GM12878 (cell line): Measurements from ENCODE around the gene GRIK3. TPM values are rescaled to one million over a fixed set of nuclear protein-coding genes. Genes with fewer than 3 reads are reported as not detected.

ENCODE experiments used
- ATAC-seq: fragments of 200-7000 bp; cut with Tn5 transposase; 3 replicates; pipeline ENCODE4 v1.9.1; 2020; ENCODE audit warnings: mild to moderate bottlenecking, moderate library complexity
- BruUV-seq: library from RNA; stranded (reverse); fragments of 400-500 nt; replicated peaks from 2 replicates; lab custom pipeline; 2021; lab: Mats Ljungman, UMichigan
- CTCF ChIA-PET: fragments of 300-600 bp; sonication (Branson Sonifier 250); formaldehyde crosslinking; extraction: SDS; loops from one replicate; lab custom pipeline; 2021; ENCODE audit warnings: inconsistent platforms; lab: Yijun Ruan, JAX
- POLR2A ChIA-PET: fragments of 350-600 bp; formaldehyde crosslinking; extraction: SDS; loops from one replicate; lab custom pipeline; 2021; ENCODE audit warnings: inconsistent platforms; lab: Charles Lee
- RAD21 ChIA-PET: fragments of 300-600 bp; sonication (Branson Sonifier 250); formaldehyde crosslinking; loops from one replicate; lab custom pipeline; 2023; ENCODE audit warnings: antibody characterized with exemption; ENCODE audit not compliant: unreplicated experiment; lab: Charles Lee
- SMC1A ChIA-PET: fragments of 300-600 bp; sonication (Branson Sonifier 250); formaldehyde crosslinking; loops from one replicate; lab custom pipeline; 2023; ENCODE audit not compliant: unreplicated experiment, uncharacterized antibody; lab: Charles Lee
- DNase-seq: peaks from one replicate; pipeline ENCODE4 v3.0.0-alpha.2; 2011; ENCODE audit warnings: low read depth, low spot score
- FAIRE-seq: peaks from 3 replicates; lab custom pipeline; 2011; peaks lifted over from hg19 to GRCh38; lab: Jason Lieb, UNC
- H2AFZ ChIP-seq: 2 replicates; pipeline ENCODE4 v1.6.0; 2011; ENCODE audit warnings: low read depth, low read length, control low read depth; ENCODE audit not compliant: control insufficient read depth
- H3K27ac ChIP-seq: 2 replicates; pipeline ENCODE4 v1.5.1; 2011; ENCODE audit warnings: control low read depth; ENCODE audit not compliant: control insufficient read depth, insufficient read depth
- H3K27me3 ChIP-seq, 2 experiments: replicated peaks in 1 of 2; 2 replicates each; pipeline versions ENCODE4 v1.6.0 to v1.6.1; 2011; ENCODE audit warnings: low read length in 1 of 2; ENCODE audit not compliant: control insufficient read depth in 2 of 2, insufficient read depth in 2 of 2
- H3K36me3 ChIP-seq, 2 experiments: 2 replicates each; pipeline ENCODE4 v1.5.1; 2011; ENCODE audit warnings: low read length in 1 of 2; ENCODE audit not compliant: control insufficient read depth in 2 of 2, insufficient read depth in 2 of 2
- H3K4me1 ChIP-seq: 2 replicates; pipeline ENCODE4 v1.6.1; 2011; ENCODE audit warnings: mild to moderate bottlenecking, low read length, moderate library complexity, mixed read lengths; ENCODE audit not compliant: control insufficient read depth, insufficient read depth
- H3K4me2 ChIP-seq: 2 replicates; pipeline ENCODE4 v1.6.0; 2011; ENCODE audit warnings: control low read depth; ENCODE audit not compliant: control insufficient read depth, insufficient read depth
- H3K4me3 ChIP-seq: fragments of 200-600 bp; sonication (generic); 2 replicates; pipeline ENCODE4 v1.5.1; 2016
- H3K79me2 ChIP-seq: 2 replicates; pipeline ENCODE4 v1.6.0; 2011; ENCODE audit warnings: low read length; ENCODE audit not compliant: control insufficient read depth, insufficient read depth
- H3K9ac ChIP-seq: 2 replicates; pipeline ENCODE4 v1.8.0; 2011; ENCODE audit warnings: low read length, control low read depth, mixed read lengths; ENCODE audit not compliant: control insufficient read depth, insufficient read depth
- H3K9me3 ChIP-seq: replicated peaks from 3 replicates; pipeline ENCODE4 v1.5.1; 2011; ENCODE audit warnings: mild to moderate bottlenecking, low read length; ENCODE audit not compliant: control insufficient read depth, insufficient read depth
- H4K20me1 ChIP-seq: 2 replicates; pipeline ENCODE4 v1.6.0; 2011; ENCODE audit not compliant: control insufficient read depth, insufficient read depth
- BCLAF1 ChIP-seq: fragments of 450-650 bp; IDR thresholded peaks from 2 replicates; pipeline ENCODE4 v1.6.1; 2017; ENCODE audit warnings: antibody characterized with exemption, mild to moderate bottlenecking, moderate library complexity
- BRCA1 ChIP-seq: IDR thresholded peaks from 2 replicates; pipeline ENCODE4 v1.6.1; 2011; ENCODE audit warnings: low read depth, low read length, improper control_type of control experiment
- IKZF2 ChIP-seq, 2 experiments: fragments of 450-650 bp; IDR thresholded peaks; 2 replicates each; pipeline ENCODE4 v1.6.1; 2017; ENCODE audit warnings: mild to moderate bottlenecking in 2 of 2, moderate library complexity in 2 of 2
- JUNB ChIP-seq: IDR thresholded peaks from 2 replicates; pipeline ENCODE4 v1.6.1; 2016; ENCODE audit warnings: antibody characterized with exemption, mild to moderate bottlenecking
- KAT2A ChIP-seq: conservative IDR thresholded peaks from 2 replicates; pipeline ENCODE4 v1.6.1; 2011; ENCODE audit warnings: low read depth, low read length; ENCODE audit not compliant: control insufficient read depth
- PKNOX1 ChIP-seq: fragments of 450-650 bp; IDR thresholded peaks from 2 replicates; pipeline ENCODE4 v1.6.1; 2016; ENCODE audit warnings: mild to moderate bottlenecking
- RB1 ChIP-seq: fragments of 450-650 bp; formaldehyde crosslinking; IDR thresholded peaks from 2 replicates; pipeline ENCODE4 v1.6.1; 2017; ENCODE audit warnings: mild to moderate bottlenecking, borderline replicate concordance
- SMAD1 ChIP-seq: fragments of 450-650 bp; IDR thresholded peaks from 2 replicates; pipeline ENCODE4 v1.6.1; 2018; ENCODE audit warnings: mild to moderate bottlenecking, low read depth; ENCODE audit not compliant: partially characterized antibody
- ZBED1 ChIP-seq: IDR thresholded peaks from 2 replicates; pipeline ENCODE4 v1.6.1; 2016; ENCODE audit warnings: borderline replicate concordance
- ZNF687 ChIP-seq: fragments of 450-650 bp; IDR thresholded peaks from 2 replicates; pipeline ENCODE4 v1.6.1; 2017; ENCODE audit warnings: mild to moderate bottlenecking, moderate library complexity
- WGBS: methylation state at CpG from one replicate; pipeline ENCODE4 v1.1.6; 2016; ENCODE audit warnings: low lambda C conversion rate; ENCODE audit not compliant: insufficient replicate concordance, insufficient coverage; ENCODE audit errors: missing lambda C conversion rate; 5-methylcytosine and 5-hydroxymethylcytosine counted together
- in situ Hi-C: fragments of 300-500 bp; cut with MboI; formaldehyde crosslinking; loops from 9 replicates; pipeline ENCODE4 v1.14.3; 2018; ENCODE audit warnings: mixed read lengths
- intact Hi-C: fragments of 100-400 bp; cut with micrococcal nuclease; formaldehyde crosslinking; loops from one replicate; pipeline ENCODE4 v1.14.2; 2022; ENCODE audit not compliant: unreplicated experiment
- polyA plus RNA-seq, 11 experiments: library from polyadenylated mRNA; depleted of rRNA in 4 of 11; unstranded in 6 of 11; stranded (reverse) in 5 of 11; fragments of >200 nt; fragmentation: Nextera tagmentation in 4 of 11; fragmentation: Illumina TruSeq in 1 of 11; extraction: Ambion mirVana in 4 of 11; extraction: Trizol in 1 of 11; gene quantifications; 1 replicate in 1 of 11; 2 replicates in 10 of 11; pipeline versions ENCODE4 v1.2.1 to v1.2.3, GENCODE V29; 2011 to 2016; ENCODE audit warnings: inconsistent platforms in 2 of 11, missing spikeins in 2 of 11, low read depth in 1 of 11
- total RNA-seq, 4 experiments: library from RNA; depleted of rRNA in 3 of 4; stranded (reverse); fragments of >200 nt in 3 of 4; fragmentation: Illumina TruSeq in 1 of 4; extraction: Trizol in 1 of 4; gene quantifications; 2 replicates each; pipeline versions ENCODE4 v1.2.1 to v1.2.3, GENCODE V29; 2013 to 2021

Gene GRIK3
- total and polyA plus RNA-seq, 10 of the 15 experiments (the other 5 are each of a cell fraction or from before 2014, with no cell fraction given): not detected

DNA sequence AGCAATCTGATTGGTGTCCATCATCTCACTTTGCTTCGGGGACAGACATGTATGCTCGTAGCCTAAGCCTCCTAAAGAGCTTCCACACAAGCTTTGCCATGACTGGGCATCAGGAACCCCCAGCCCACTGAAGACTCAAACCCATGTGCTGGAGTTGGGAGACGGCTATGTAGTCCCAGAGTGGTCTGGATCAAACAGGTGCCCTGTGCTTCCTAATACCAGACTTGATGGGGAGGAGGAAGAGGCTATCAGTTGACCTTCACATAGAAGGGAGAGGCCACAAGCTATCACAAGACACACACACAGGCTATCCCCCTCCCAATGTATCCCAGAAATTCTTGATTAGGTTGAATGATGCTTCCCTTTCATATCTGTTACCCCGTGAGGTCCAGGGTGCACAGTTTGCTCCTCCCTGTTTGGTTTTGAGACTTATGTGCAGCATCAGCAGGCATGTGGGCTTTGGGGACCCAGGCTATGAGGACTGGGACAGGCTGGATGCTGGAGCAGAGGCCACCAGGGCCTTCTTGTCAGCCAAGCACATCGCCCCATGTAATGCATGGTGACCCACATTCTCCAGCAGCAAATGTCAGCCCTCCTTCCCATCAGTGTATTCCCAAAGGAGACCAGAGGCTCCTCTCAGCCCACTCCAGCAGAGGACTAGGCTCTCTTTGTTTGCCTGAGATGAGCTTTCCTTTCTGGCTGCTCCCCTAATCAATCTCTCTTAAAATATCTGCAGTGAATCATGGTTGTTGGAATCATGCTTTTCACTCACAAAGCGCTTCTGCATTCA, 159.8 kb downstream of the GRIK3 start (continued):
- TF ChIP-seq BCLAF1 (no peak), JUNB (no peak), BRCA1 (no peak), IKZF2 (IDR thresholded peaks at IDR 0.05) (no peak)

DNA sequence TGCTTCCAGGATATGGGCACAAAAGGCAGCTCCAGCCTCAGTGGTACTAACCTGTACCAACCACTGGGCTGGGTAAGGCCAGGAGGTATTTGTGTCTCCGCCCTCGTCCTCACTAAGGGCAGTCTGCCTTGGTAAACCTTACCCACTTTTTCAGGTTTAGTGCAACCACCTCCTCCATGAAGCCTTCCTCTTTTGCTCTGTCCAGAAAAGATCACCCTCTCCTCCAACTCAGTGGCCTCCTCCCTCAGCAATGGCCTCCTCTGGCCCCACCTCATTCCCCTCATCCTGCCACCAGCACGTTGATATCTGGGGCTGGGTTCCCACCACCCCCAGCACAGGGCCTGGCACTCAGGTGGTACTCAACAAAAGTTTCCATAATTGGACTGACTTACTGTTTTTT, 161.5 kb downstream of the GRIK3 start:
- ChIA-PET RAD21 (no interaction called here), CTCF (no interaction called here)
- Histone ChIP-seq H3K27me3 (peaks cover 0 to 3% of the 10 kb centered on the region in 2 experiments; a peak in 2 of 4 replicates), H3K79me2 (no peaks in the 10 kb centered on the region), H3K4me2 (no peak overlapping the region), H3K36me3 (no peaks in the 10 kb centered on the region), H3K4me3 (no peak overlapping the region), H3K27ac (no peak overlapping the region)
- in situ Hi-C loops: no loop called here
- BruUV-seq: no TSS peak
- no peak for FAIRE-seq
- TF ChIP-seq RB1 (no peak), ZBED1 (no peak), SMAD1 (no peak), ZNF687 (no peak), PKNOX1 (no peak), KAT2A (no peak)
- TF ChIP-seq, all 136 proteins: peak for 0
- SMC1A ChIA-PET: no interaction called here
- H3K9me3 ChIP-seq: no peaks in the 10 kb centered on the region
- no peaks in the 10 kb centered on the region for H3K4me1 ChIP-seq
- intact Hi-C loops: no loop called here
- POLR2A ChIA-PET: no interaction called here
- no peaks in the 10 kb centered on the region for H4K20me1 ChIP-seq
- no peak for DNase-seq
- WGBS: 0% methylated on average over 3 of the region's 3 CpGs
- ATAC-seq: no peak
- H3K9ac ChIP-seq: no peak overlapping the region
- no peak overlapping the region for H2AFZ ChIP-seq
